Endothelial cell of umbilical vein (primary cell): Measurements from ENCODE around the gene WBP2. TPM values are rescaled to one million over a fixed set of nuclear protein-coding genes. Genes with fewer than 3 reads are reported as not detected.

ENCODE experiments used
- BruUV-seq: library from RNA; stranded (reverse); fragments of 400-500 nt; replicated peaks from 2 replicates; lab custom pipeline; 2021; lab: Mats Ljungman, UMichigan
- CTCF ChIA-PET: fragments of 300-600, 350-600 bp; sonication (Branson Sonifier 250); formaldehyde crosslinking; loops from one replicate; lab custom pipeline; 2021; ENCODE audit warnings: antibody characterized with exemption, inconsistent platforms; lab: Charles Lee
- POLR2A ChIA-PET: fragments of 300-600, 350-600 bp; sonication (Branson Sonifier 250); formaldehyde crosslinking; loops from one replicate; lab custom pipeline; 2021; ENCODE audit warnings: antibody characterized with exemption, inconsistent platforms; lab: Charles Lee
- DNase-seq: peaks from one replicate; pipeline ENCODE4 v3.0.0-alpha.2; 2011; ENCODE audit warnings: low read depth, low spot score
- FAIRE-seq: peaks from 2 replicates; lab custom pipeline; 2011; peaks lifted over from hg19 to GRCh38; lab: Jason Lieb, UNC
- H2AFZ ChIP-seq: 2 replicates; pipeline ENCODE4 v1.6.0; 2012; ENCODE audit warnings: low read depth, low read length, control low read depth, inconsistent platforms
- H3K27ac ChIP-seq: 2 replicates; pipeline ENCODE4 v1.5.1; 2011; ENCODE audit warnings: low read depth, mild to moderate bottlenecking, control low read depth, low read length, moderate library complexity; ENCODE audit not compliant: insufficient read depth
- H3K27me3 ChIP-seq, 2 experiments: 2 replicates each; pipeline versions ENCODE4 v1.6.0 to v1.6.1; 2011; ENCODE audit warnings: low read length in 2 of 2, mixed read lengths in 1 of 2; ENCODE audit not compliant: control insufficient read depth in 2 of 2, insufficient read depth in 2 of 2
- H3K36me3 ChIP-seq, 2 experiments: 2 replicates in 1 of 2; 3 replicates in 1 of 2; pipeline ENCODE4 v1.5.1; 2011; ENCODE audit warnings: low read length in 2 of 2, mild to moderate bottlenecking in 1 of 2, moderate library complexity in 1 of 2; ENCODE audit not compliant: control insufficient read depth in 2 of 2, insufficient read depth in 2 of 2; ENCODE audit errors: extremely low read depth in 1 of 2
- H3K4me1 ChIP-seq: 3 replicates; pipeline ENCODE4 v1.5.1; 2011; ENCODE audit warnings: mild to moderate bottlenecking, low read length; ENCODE audit not compliant: control insufficient read depth, insufficient read depth; ENCODE audit errors: extremely low read depth
- H3K4me2 ChIP-seq: 2 replicates; pipeline ENCODE4 v1.6.1; 2011; ENCODE audit warnings: low read length, control low read depth, mixed read lengths; ENCODE audit not compliant: insufficient read depth
- H3K4me3 ChIP-seq, 3 experiments: fragments of 200-600 bp in 1 of 3; sonication (generic), shearing (Covaris generic) in 1 of 3; replicated peaks in 1 of 3; 2 replicates each; pipeline ENCODE4 v1.5.1; 2011 to 2016; ENCODE audit warnings: control low read depth in 3 of 3, low read length in 3 of 3, mild to moderate bottlenecking in 2 of 3, inconsistent platforms in 1 of 3, low read depth in 1 of 3, moderate library complexity in 1 of 3; ENCODE audit not compliant: insufficient read depth in 1 of 3
- H3K79me2 ChIP-seq: 2 replicates; pipeline ENCODE4 v1.6.0; 2012; ENCODE audit warnings: low read length, inconsistent platforms; ENCODE audit not compliant: control insufficient read depth, insufficient read depth
- H3K9ac ChIP-seq: replicated peaks from 2 replicates; pipeline ENCODE3; 2011; ENCODE audit warnings: low read length, control low read depth; ENCODE audit not compliant: insufficient read depth; ENCODE audit errors: extremely low read depth
- H3K9me1 ChIP-seq: replicated peaks from 3 replicates; pipeline ENCODE4 v1.6.0; 2011; ENCODE audit warnings: mild to moderate bottlenecking, low read length; ENCODE audit not compliant: control insufficient read depth, insufficient read depth; ENCODE audit errors: extremely low read depth
- H3K9me3 ChIP-seq: replicated peaks from 2 replicates; pipeline ENCODE4 v1.5.1; 2012; ENCODE audit warnings: low read length, inconsistent platforms; ENCODE audit not compliant: control insufficient read depth, insufficient read depth
- H4K20me1 ChIP-seq: replicated peaks from 2 replicates; pipeline ENCODE3; 2011; ENCODE audit warnings: mild to moderate bottlenecking, low read length; ENCODE audit not compliant: control insufficient read depth, insufficient read depth; ENCODE audit errors: extremely low read depth
- CTCF ChIP-seq, 2 donors: IDR thresholded peaks; 1 replicate in 1 of 2; 2 replicates in 1 of 2; pipeline ENCODE4 v1.5.1; 2011; ENCODE audit warnings: low read length in 2 of 2, mild to moderate bottlenecking in 2 of 2, moderate library complexity in 2 of 2, control low read depth in 1 of 2, inconsistent platforms in 1 of 2, low read depth in 1 of 2; ENCODE audit not compliant: insufficient read depth in 1 of 2; ENCODE audit errors: extremely low read depth in 1 of 2
- EZH2 ChIP-seq: IDR thresholded peaks from 2 replicates; pipeline ENCODE4 v1.6.1; 2012; ENCODE audit warnings: borderline replicate concordance, low read depth, mild to moderate bottlenecking, moderate library complexity, low read length, inconsistent platforms; ENCODE audit not compliant: severe bottlenecking
- FOS ChIP-seq: IDR thresholded peaks from 2 replicates; pipeline ENCODE4 v1.6.1; 2011; ENCODE audit warnings: mild to moderate bottlenecking, low read length, moderate library complexity, borderline replicate concordance; ENCODE audit not compliant: insufficient read depth
- GATA2 ChIP-seq: IDR thresholded peaks from 2 replicates; pipeline ENCODE4 v1.7.0; 2011; ENCODE audit warnings: low read depth, mild to moderate bottlenecking, moderate library complexity, mixed read lengths, low read length; ENCODE audit not compliant: insufficient read length, insufficient read depth
- JUN ChIP-seq: IDR thresholded peaks from 2 replicates; pipeline ENCODE4 v1.6.1; 2011; ENCODE audit warnings: borderline replicate concordance, low read depth; ENCODE audit not compliant: insufficient read length, insufficient read depth
- MAX ChIP-seq: IDR thresholded peaks from 2 replicates; pipeline ENCODE4 v1.6.1; 2011; ENCODE audit not compliant: insufficient read depth, insufficient read length
- MYC ChIP-seq: IDR thresholded peaks from one replicate; pipeline ENCODE4 v1.6.1; 2011; ENCODE audit warnings: mild to moderate bottlenecking, low read depth, low read length
- POLR2A ChIP-seq: IDR thresholded peaks from 2 replicates; pipeline ENCODE4 v1.6.1; 2012; ENCODE audit warnings: low read depth, mild to moderate bottlenecking, control low read depth, low read length
- dilution Hi-C: fragments of 300-500 bp; cut with MboI; formaldehyde crosslinking; loops from one replicate; pipeline ENCODE4 v1.15.0; 2019; ENCODE audit warnings: low sequenced_read_pairs; ENCODE audit not compliant: extremely low pct_ligation_motif_present
- intact Hi-C: fragments of 100-400 bp; cut with micrococcal nuclease; formaldehyde crosslinking; loops from one replicate; pipeline ENCODE4 v1.10.0; 2022
- polyA plus RNA-seq, 4 experiments: library from polyadenylated mRNA; depleted of rRNA in 3 of 4; stranded (reverse) in 3 of 4; unstranded in 1 of 4; fragments of >200 nt; gene quantifications; 2 replicates each; pipeline versions ENCODE4 v1.2.1 to v1.2.3, GENCODE V29; 2011 to 2012; ENCODE audit warnings: missing spikeins in 1 of 4
- total RNA-seq: library from RNA; stranded (reverse); gene quantifications from 2 replicates; pipeline ENCODE4 v1.2.3, GENCODE V29; 2021

WBP2 gene
- total and polyA plus RNA-seq, 2 donors (not counting 3 experiments of a cell fraction or from before 2014, with no cell fraction given): 81.5 to 126 TPM

- no TSS peak for BruUV-seq
- Histone ChIP-seq H4K20me1 (no peaks in the 10 kb centered on the region), H3K4me1 (peaks cover 6% of the 10 kb centered on the region), H3K9me1 (no peaks in the 10 kb centered on the region), H3K27ac (no peak overlapping the region), H2AFZ (no peak overlapping the region), H3K9ac (no peak overlapping the region), H3K9me3 (no peaks in the 10 kb centered on the region), H3K4me2 (no peak overlapping the region), H3K36me3 (peaks cover 0 to 54% of the 10 kb centered on the region in 2 experiments), H3K27me3 (no peaks in the 10 kb centered on the region), H3K4me3 (no peak overlapping the region), H3K79me2 (no peaks in the 10 kb centered on the region)
- POLR2A ChIA-PET: no interaction called here
- dilution Hi-C loops (no loop called here), intact Hi-C loops (no loop called here)
- TF ChIP-seq FOS: no peak
- CTCF ChIA-PET: interaction anchor here (1.3 to 2.5 kb wide), 2 partner anchors 13 to 34 kb away, joined by 5 to 7 read pairs; no protein-coding TSS in a partner anchor
- FAIRE-seq: no peak
- DNase-seq: no peak
Observed at GRCh38 chr17:75817571-75817970, 37.6 kb downstream of the WBP2 start.

GRCh38 chr17:75816693-75817092 is 38.4 kb downstream of the WBP2 start:
- Histone ChIP-seq H3K27ac (no peak overlapping the region), H3K4me2 (no peak overlapping the region), H3K79me2 (no peaks in the 10 kb centered on the region), H3K9ac (no peak overlapping the region), H3K4me1 (peaks cover 6% of the 10 kb centered on the region), H3K9me1 (no peaks in the 10 kb centered on the region), H3K4me3 (no peak overlapping the region), H3K36me3 (peaks cover 0 to 53% of the 10 kb centered on the region in 2 experiments), H3K27me3 (no peaks in the 10 kb centered on the region), H4K20me1 (no peaks in the 10 kb centered on the region), H3K9me3 (no peaks in the 10 kb centered on the region), H2AFZ (no peak overlapping the region)
- CTCF ChIA-PET: interaction anchor here (1.9 to 2.5 kb wide), 2 partner anchors 11 to 14 kb away, joined by 7 to 12 read pairs; no protein-coding TSS in a partner anchor
- intact Hi-C loops (no loop called here), dilution Hi-C loops (no loop called here)
- TF ChIP-seq GATA2: no peak
- TF ChIP-seq MAX: no peak
- TF ChIP-seq JUN: no peak
- no peak for TF ChIP-seq CTCF (IDR thresholded peaks at IDR 0.05; ENCODE audit: extremely low read depth in 1 of 2, insufficient read depth in 1 of 2, low read depth in 1 of 2, low read length in 2 of 2)
- no peak for TF ChIP-seq POLR2A
- no peak for TF ChIP-seq MYC
- no peak for TF ChIP-seq EZH2
- no peak for TF ChIP-seq FOS
- POLR2A ChIA-PET: interaction anchor here (2.2 kb wide), 1 partner anchor 37 kb away, joined by 13 read pairs; a partner anchor contains a TSS
- no peak for DNase-seq
- BruUV-seq: no TSS peak
- FAIRE-seq: no peak
